ENCODE data around the gene MPZL2. TPM values are rescaled to one million over a fixed set of nuclear protein-coding genes. Genes with fewer than 3 reads are reported as not detected.

Gene MPZL2
- total and polyA plus RNA-seq, 2 of the 8 experiments (the other 6 are each of a cell fraction or from before 2014, with no cell fraction given): 2.4 to 3.2 TPM

- Histone ChIP-seq H3K27me3 (replicated peaks in 1 of 4; ENCODE audit: control insufficient read depth in 3 of 4, extremely low read depth in 1 of 4, insufficient read depth in 3 of 4, low read length in 3 of 4) (no peaks in the 10 kb centered on the region; a peak in 1 of 7 replicates), H2BK20ac (ENCODE audit: low read length) (no peak overlapping the region), H4K91ac (replicated peaks; ENCODE audit: insufficient read length, low read length) (no peak overlapping the region), H4K5ac (ENCODE audit: insufficient read length, low read depth, low read length) (no peak overlapping the region), H2BK12ac (ENCODE audit: low read depth, low read length) (no peak overlapping the region), H2BK120ac (replicated peaks; ENCODE audit: low read depth, low read length) (no peak overlapping the region), H2AFZ (ENCODE audit: low read length) (no peak overlapping the region), H3K79me2 (ENCODE audit: control insufficient read depth in 1 of 2, insufficient read depth in 2 of 2, low read length in 2 of 2) (no peaks in the 10 kb centered on the region), H3K4me1 (replicated peaks in 1 of 4; ENCODE audit: control insufficient read depth in 3 of 4, insufficient read depth in 4 of 4, low read length in 3 of 4) (no peaks in the 10 kb centered on the region; a peak in 1 of 7 replicates), H2BK5ac (ENCODE audit: low read depth, low read length) (no peak overlapping the region), H2BK15ac (ENCODE audit: low read length) (no peak overlapping the region), H2AK5ac (ENCODE audit: low read depth, low read length) (no peak overlapping the region), H3K56ac (replicated peaks; ENCODE audit: insufficient read length, low read depth, low read length) (no peak overlapping the region), H3K4me3 (ENCODE audit: extremely low read depth in 1 of 4, insufficient read depth in 2 of 4, low read depth in 3 of 4, low read length in 4 of 4) (no peak overlapping the region), H3K9ac (replicated peaks in 1 of 4; ENCODE audit: extremely low read depth in 1 of 4, low read depth in 3 of 4, low read length in 3 of 4) (no peak overlapping the region), H3K23ac (ENCODE audit: insufficient read length) (no peak overlapping the region), H4K20me1 (replicated peaks in 1 of 2; ENCODE audit: control insufficient read depth in 1 of 2, insufficient read depth in 2 of 2, low read length in 2 of 2) (no peaks in the 10 kb centered on the region), H3K4ac (replicated peaks; ENCODE audit: insufficient read length, low read depth, low read length) (no peak overlapping the region), H4K8ac (ENCODE audit: extremely low read depth, insufficient read depth, low read length) (no peak overlapping the region), H3K9me3 (ENCODE audit: insufficient read depth in 2 of 2, low read depth in 1 of 2, low read length in 1 of 2) (no peaks in the 10 kb centered on the region), H3K14ac (ENCODE audit: insufficient read length) (no peak overlapping the region), H3K18ac (ENCODE audit: extremely low read depth, low read length) (no peak overlapping the region), H3K23me2 (ENCODE audit: low read depth, low read length) (no peaks in the 10 kb centered on the region), H3K36me3 (ENCODE audit: control insufficient read depth in 2 of 4, insufficient read depth in 4 of 4, low read length in 3 of 4) (no peaks in the 10 kb centered on the region), H3K27ac (ENCODE audit: low read depth, low read length) (no peak overlapping the region), H3K79me1 (ENCODE audit: low read depth, low read length) (no peaks in the 10 kb centered on the region), H3K4me2 (ENCODE audit: insufficient read depth in 1 of 2, low read depth in 2 of 2, low read length in 2 of 2) (no peak overlapping the region)
- TF ChIP-seq CBX5 (IDR thresholded peaks at IDR 0.05; ENCODE audit: low read depth, low read length) (no peak), BACH1 (IDR thresholded peaks at IDR 0.05; ENCODE audit: low read length) (no peak), CHD1 (IDR thresholded peaks at IDR 0.05; ENCODE audit: low read depth, low read length) (no peak), SIX5 (IDR thresholded peaks at IDR 0.05; ENCODE audit: low read depth, low read length) (no peak), SP4 (IDR thresholded peaks at IDR 0.05; ENCODE audit: low read length) (no peak), NANOG (IDR thresholded peaks at IDR 0.05; ENCODE audit: insufficient read depth, low read depth, low read length, poor library complexity, severe bottlenecking) (no peak), EP300 (IDR thresholded peaks at IDR 0.05; ENCODE audit: borderline replicate concordance in 1 of 2, low read depth in 2 of 2, low read length in 2 of 2) (no peak)
- CTCF ChIA-PET (ENCODE audit: partially characterized antibody): interaction anchor here (0.7 to 4.7 kb wide), 15 partner anchors 9 to 147 kb away, joined by 3 to 37 read pairs (median 3); partner anchors contain the start of gene MPZL2
- POLR2A ChIA-PET (ENCODE audit: partially characterized antibody): no interaction called here
- 91% methylated on average over 9 of the region's 9 CpGs; no CpG with 5 or more reads in 1 of the 2 experiments for WGBS, 2 experiments (ENCODE audit: extremely low coverage in 1 of 2, insufficient coverage in 1 of 2, insufficient read length in 1 of 2, insufficient replicate concordance in 2 of 2, low coverage in 1 of 2, low lambda C conversion rate in 2 of 2, missing lambda C conversion rate in 1 of 2)
- no peak for DNase-seq (ENCODE audit: low read depth in 1 of 2, low spot score in 2 of 2)
- no peak for FAIRE-seq
Measured at GRCh38 chr11:118291477-118292135, 27.5 kb upstream of the MPZL2 start.

Measured in H1 (cell line).